ENCODE data around the gene HCAR1. TPM values are rescaled to one million over a fixed set of nuclear protein-coding genes. Genes with fewer than 3 reads are reported as not detected.

HCAR1 gene
- total and polyA plus RNA-seq, 2 of the 4 experiments (the other 2 are of a cell fraction), result 0.03 TPM; not detected in 1

- no peak for TF ChIP-seq CEBPB (IDR thresholded peaks at IDR 0.05; ENCODE audit: low read depth, low read length)
- no peak for TF ChIP-seq BHLHE40 (IDR thresholded peaks at IDR 0.05; ENCODE audit: low read depth, low read length)
- no peak for TF ChIP-seq RCOR1 (IDR thresholded peaks at IDR 0.05; ENCODE audit: insufficient replicate concordance, low read length)
- no peak for TF ChIP-seq SMC3 (IDR thresholded peaks at IDR 0.05; ENCODE audit: low read depth, low read length)
- no peak for TF ChIP-seq USF2 (IDR thresholded peaks at IDR 0.05; ENCODE audit: low read depth, low read length)
- TF ChIP-seq NFE2L2 (IDR thresholded peaks at IDR 0.05; ENCODE audit: low read depth, low read length), result no peak
- Histone ChIP-seq H2AK5ac (ENCODE audit: low read depth, low read length) (no peak overlapping the region), H2AFZ (replicated peaks; ENCODE audit: low read length, poor library complexity) (no peak overlapping the region), H3K56ac (ENCODE audit: extremely low read depth, insufficient read depth, low read length) (no peak overlapping the region), H4K8ac (ENCODE audit: low read depth in 2 of 2, low read length in 2 of 2) (no peak overlapping the region), H3K79me1 (ENCODE audit: low read depth in 1 of 2, low read length in 2 of 2) (no peaks in the 10 kb centered on the region), H3K14ac (replicated peaks; ENCODE audit: low read depth, low read length) (no peak overlapping the region), H2BK20ac (ENCODE audit: low read depth, low read length) (no peak overlapping the region), H2BK120ac (ENCODE audit: low read depth, low read length) (no peak overlapping the region), H3K4me1 (ENCODE audit: control insufficient read depth, insufficient read depth, low read length) (no peaks in the 10 kb centered on the region), H2BK5ac (ENCODE audit: low read depth, low read length, poor library complexity, severe bottlenecking) (no peak overlapping the region), H3K27me3 (ENCODE audit: control insufficient read depth, insufficient read depth, low read length) (peaks cover 34% of the 10 kb centered on the region), H4K20me1 (ENCODE audit: insufficient read depth, low read length) (no peaks in the 10 kb centered on the region), H3K9me1 (ENCODE audit: insufficient read depth, low read length) (no peaks in the 10 kb centered on the region), H3K4ac (ENCODE audit: low read depth, low read length) (no peak overlapping the region), H2BK15ac (ENCODE audit: low read depth, low read length) (no peak overlapping the region), H3K4me3 (ENCODE audit: insufficient read depth, low read depth, low read length) (no peak overlapping the region), H4K5ac (ENCODE audit: low read depth, low read length) (no peak overlapping the region), H3K23ac (ENCODE audit: low read depth, low read length) (no peak overlapping the region), H3K4me2 (ENCODE audit: low read depth, low read length) (no peak overlapping the region), H3K27ac (ENCODE audit: insufficient read depth, low read length) (no peak overlapping the region), H3K9me3 (ENCODE audit: control insufficient read depth, insufficient read depth, low read length) (0 out of 2 replicates have a peak, but pooled peaks cover 2% of the 10 kb centered on the region), H3K18ac (ENCODE audit: low read depth, low read length) (no peak overlapping the region), H3K36me3 (ENCODE audit: control insufficient read depth, insufficient read depth, low read length) (no peaks in the 10 kb centered on the region), H3K9ac (ENCODE audit: low read depth, low read length) (no peak overlapping the region), H2AK9ac (replicated peaks; ENCODE audit: low read depth, low read length, poor library complexity) (no peak overlapping the region), H4K91ac (ENCODE audit: insufficient read depth, low read depth, low read length) (no peak overlapping the region)
- POLR2A ChIA-PET (ENCODE audit: unreplicated experiment), result no interaction called here
- CTCF ChIA-PET, result no interaction called here
- intact Hi-C loops (cut with micrococcal nuclease) (no loop called here), in situ Hi-C loops (cut with MboI; ENCODE audit: low sequenced_read_pairs) (no loop called here), dilution Hi-C loops (cut with HindIII; ENCODE audit: low sequenced_read_pairs, unreplicated experiment) (no loop called here)
- no TSS peak for BruUV-seq (replicated peaks)
- WGBS, 2 experiments (ENCODE audit: extremely low coverage in 2 of 2, insufficient read length in 1 of 2), result 88% methylated on average over 26 of the region's 27 CpGs; no CpG with 5 or more reads in 1 of the 2 experiments
- DNase-seq (no peak), ATAC-seq (ENCODE audit: low read depth) (no peak)
These were observed 945 bp downstream of the HCAR1 start for GRCh38 chr12:122729583-122730214.

Data from IMR-90 (cell line).